Kidney glomerular epithelial cell (primary cell): Measurements from ENCODE around the gene TREML2.

Source experiments
- DNase-seq: peaks from one replicate; lab custom pipeline; 2025; lab: John Stamatoyannopoulos, UW

Gene TREML2

DNA sequence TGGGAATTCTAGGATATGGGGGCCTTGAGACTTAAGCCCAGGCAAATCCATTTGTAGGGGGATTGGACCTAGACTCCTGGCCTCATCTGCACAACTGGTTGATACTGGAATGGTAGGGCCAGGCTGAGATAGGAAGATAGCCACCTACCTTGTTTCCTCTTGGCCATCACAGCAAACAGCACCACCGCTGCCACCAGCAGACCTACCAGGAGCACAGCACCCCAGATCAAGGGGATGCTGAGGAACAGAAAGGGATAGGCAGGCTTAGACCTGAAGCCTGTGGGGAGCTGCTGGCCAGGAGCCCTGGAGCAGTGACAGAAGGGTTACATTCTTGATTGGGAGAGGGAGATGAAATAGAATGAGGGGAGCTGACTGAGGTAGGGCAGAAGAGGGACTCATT lies 50.3 kb downstream of the TREML2 start:
- DNase-seq: no peak

- DNase-seq: no peak
These were observed 53.0 kb downstream of the TREML2 start for GRCh38 chr6:41147917-41148316.
